GM18520 (cell line): ENCODE data around the gene PRKCG.

Experiments used
- ATAC-seq: cut with Tn5 transposase; IDR thresholded peaks from one replicate; pipeline ENCODE4 v1.9.1; 2021; ENCODE audit not compliant: unreplicated experiment

PRKCG gene

DNA sequence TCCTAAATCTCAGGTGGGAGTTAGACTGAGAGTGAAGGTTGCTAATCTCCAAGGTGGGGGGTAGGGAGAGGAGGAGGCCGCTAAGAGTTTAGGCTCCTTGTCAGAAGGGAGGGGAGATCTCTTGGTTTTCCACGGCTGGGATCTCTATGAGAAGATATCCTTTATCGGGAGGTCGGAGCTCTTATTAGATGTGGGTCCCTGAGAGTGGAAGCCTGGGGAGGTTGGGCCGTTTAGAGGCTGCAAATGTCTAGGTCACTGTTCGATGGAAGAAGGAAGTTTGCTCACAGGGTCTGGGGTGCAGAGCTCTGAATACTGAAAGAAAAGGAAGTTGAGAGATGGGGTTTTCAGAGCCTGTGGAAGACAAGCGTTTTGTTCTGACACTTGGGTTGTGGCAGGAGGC, 10.5 kb upstream of the PRKCG start:
- no peak for ATAC-seq

DNA sequence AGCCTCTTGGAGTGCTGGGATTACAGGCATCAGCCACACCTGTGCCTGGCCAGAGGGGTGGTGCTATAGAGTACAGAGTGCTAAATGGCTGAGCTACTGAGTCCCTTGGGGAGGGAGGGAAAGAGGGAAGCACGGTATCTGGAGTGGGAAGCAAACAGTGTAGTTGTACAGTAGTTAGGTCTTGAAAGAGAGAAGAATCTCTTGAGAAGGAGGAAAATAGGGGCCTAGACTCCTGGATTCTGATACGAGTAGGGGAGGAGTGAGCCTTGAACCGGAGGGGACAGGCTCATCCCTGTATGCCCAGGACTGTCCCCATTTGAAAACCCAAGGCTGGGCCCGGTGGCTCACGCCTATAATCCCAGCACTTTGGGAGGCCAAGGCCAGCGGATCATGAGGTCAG, 9.2 kb upstream of the PRKCG start:
- ATAC-seq = no peak

DNA sequence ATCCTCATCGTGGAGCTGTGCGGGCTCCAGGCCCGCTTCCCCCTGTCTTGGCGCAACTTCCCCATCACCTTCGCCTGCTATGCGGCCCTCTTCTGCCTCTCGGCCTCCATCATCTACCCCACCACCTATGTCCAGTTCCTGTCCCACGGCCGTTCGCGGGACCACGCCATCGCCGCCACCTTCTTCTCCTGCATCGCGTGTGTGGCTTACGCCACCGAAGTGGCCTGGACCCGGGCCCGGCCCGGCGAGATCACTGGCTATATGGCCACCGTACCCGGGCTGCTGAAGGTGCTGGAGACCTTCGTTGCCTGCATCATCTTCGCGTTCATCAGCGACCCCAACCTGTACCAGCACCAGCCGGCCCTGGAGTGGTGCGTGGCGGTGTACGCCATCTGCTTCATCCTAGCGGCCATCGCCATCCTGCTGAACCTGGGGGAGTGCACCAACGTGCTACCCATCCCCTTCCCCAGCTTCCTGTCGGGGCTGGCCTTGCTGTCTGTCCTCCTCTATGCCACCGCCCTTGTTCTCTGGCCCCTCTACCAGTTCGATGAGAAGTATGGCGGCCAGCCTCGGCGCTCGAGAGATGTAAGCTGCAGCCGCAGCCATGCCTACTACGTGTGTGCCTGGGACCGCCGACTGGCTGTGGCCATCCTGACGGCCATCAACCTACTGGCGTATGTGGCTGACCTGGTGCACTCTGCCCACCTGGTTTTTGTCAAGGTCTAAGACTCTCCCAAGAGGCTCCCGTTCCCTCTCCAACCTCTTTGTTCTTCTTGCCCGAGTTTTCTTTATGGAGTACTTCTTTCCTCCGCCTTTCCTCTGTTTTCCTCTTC, 8.0 kb upstream of the PRKCG start:
- no peak for ATAC-seq

DNA sequence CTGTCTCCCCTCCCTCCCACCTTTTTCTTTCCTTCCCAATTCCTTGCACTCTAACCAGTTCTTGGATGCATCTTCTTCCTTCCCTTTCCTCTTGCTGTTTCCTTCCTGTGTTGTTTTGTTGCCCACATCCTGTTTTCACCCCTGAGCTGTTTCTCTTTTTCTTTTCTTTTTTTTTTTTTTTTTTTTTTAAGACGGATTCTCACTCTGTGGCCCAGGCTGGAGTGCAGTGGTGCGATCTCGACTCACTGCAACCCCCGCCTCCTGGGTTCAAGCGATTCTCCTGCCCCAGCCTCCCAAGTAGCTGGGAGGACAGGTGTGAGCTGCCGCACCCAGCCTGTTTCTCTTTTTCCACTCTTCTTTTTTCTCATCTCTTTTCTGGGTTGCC, 7.4 kb upstream of the PRKCG start:
- no peak for ATAC-seq

DNA sequence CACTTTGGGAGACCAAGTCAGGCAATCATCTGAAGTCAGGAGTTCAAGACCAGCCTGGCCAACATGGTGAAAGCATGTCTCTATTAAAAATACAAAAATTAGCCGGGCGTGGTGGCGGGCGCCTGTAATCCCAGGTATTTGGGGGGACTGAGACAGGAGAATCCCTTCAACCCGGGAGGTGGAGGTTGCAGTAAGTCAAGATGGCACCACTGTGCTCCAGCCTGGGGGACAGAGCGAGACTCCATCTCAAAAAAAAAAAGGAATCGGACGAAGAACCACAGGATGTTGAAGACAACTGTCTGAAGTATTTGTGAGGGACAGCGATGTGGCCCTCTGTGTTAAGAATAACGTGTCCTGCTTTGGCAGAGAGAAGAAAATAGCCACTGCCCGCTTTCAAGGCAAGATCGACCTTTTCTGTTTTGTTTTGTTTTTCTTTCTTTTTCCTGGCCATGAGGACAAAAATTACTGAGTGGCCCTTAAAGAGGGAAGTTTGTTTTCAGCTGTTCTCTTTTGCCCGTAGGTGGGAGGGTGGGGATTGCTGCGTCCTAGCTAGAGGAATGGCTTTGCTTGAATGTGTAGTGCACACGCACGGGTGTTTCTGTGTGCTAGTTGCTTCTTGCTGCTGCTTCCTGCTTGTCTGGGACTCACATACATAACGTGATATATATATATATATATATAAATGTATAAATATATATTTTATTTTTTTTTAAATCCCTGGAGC, 6.2 kb upstream of the PRKCG start:
- no peak for ATAC-seq

DNA sequence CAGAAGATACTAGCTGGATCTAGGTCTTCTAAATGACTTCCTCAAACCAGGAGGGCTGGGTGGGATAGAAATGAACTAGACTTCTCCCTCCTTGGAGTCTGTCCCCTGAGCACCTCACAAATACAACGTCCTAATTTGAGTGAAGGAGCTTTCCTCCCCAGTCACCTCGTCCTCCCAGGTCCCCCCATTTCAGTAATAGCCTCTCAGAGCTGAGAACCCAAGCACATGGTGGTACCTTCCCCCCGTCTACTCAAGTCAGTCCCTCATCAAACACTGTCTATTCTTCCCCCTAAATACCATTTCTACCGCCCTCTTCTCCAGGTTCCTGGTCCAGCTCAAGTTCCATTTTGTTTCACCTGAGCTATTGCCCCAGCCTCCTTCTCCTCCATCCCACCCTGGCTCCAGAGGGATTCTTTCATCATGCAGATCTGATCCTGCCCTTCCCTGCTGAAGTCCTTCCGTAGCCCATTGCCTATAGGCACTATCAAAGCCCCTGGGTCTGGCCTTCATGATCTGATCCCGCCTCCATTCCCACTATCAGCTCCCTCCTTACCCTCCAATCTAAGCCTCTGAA, 5.3 kb upstream of the PRKCG start:
- no peak for ATAC-seq

DNA sequence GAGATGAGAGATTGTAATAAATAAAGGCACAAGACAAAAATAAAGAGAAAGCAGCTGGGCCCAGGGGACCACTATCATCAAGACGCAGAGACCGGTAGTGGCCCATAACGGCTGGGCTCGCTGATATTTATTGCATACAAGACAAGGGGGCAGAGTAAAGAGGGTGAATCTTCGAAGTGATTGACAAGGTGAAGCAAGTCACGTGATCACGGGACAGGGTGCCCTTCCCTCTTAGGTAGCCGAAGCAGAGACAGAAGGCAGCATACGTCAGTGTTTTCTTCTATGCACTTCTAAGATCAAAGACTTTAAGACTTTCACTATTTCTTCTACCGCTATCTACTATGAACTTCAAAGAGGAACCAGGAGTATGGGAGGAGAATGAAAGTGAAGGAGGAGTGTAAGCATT, 4.6 kb upstream of the PRKCG start:
- no peak for ATAC-seq

DNA sequence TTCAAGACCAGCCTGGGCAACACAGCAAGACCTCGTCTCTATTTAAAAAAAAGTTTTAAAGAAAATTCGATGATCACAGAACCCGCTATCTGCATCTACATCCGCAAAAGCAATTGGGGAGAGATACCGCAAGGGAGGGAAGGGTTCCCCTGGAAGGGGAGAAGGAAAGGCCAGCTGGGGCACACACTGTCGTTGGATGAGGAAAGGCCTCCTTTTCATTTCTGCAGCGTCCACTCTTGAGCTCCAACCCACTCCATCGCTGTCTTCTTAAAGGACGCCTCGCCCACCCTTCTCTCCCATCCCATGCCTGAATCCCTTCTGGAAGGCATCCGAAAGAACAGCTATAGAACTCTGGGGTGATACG, 3.2 kb upstream of the PRKCG start:
- ATAC-seq = no peak

DNA sequence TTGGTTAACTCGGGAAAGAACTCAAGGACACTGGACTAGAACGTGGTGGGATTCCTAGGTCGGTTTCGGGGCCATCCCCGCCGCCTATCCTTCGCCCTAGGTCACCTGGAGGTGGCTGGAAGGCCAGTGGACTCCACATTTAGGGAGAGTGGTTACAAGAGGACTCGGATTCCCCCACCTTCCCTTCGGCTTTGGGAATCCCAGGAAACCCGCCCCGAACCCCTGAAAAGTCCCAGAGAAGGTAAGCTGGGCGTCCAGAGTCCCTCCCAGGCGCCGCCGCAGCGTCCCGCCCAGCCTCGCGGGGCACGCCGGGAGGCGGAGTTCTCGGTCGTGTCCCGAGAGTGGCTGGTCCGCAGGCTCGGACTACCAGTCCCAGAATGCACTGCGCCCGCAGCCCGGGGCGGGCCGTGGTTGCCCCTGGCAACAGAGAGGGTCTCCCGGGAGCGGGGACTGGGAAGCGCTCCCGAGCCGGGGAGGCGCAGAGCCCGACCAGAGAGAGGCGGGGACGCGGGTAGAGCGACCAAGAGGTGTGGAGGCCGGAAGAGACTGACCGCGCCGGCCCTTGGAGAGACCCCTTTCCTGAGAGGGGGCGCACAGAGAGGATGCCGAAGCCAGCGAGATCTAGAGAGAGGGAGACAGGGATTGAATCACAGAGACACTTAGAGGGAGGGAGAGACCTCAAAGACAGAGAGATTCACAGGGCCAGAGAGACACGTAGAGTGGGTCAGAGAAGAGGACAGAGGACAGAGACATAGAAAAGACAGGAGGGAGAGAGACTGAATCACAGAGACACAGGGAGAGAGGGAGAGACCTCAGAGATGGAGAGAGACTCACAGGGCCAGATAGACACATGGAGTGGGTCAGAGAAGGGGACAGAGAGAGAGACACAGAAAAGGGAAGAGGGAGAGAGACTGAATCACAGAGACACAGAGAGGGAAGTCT, 2.6 kb upstream of the PRKCG start:
- peak; percentile 80 for ATAC-seq

DNA sequence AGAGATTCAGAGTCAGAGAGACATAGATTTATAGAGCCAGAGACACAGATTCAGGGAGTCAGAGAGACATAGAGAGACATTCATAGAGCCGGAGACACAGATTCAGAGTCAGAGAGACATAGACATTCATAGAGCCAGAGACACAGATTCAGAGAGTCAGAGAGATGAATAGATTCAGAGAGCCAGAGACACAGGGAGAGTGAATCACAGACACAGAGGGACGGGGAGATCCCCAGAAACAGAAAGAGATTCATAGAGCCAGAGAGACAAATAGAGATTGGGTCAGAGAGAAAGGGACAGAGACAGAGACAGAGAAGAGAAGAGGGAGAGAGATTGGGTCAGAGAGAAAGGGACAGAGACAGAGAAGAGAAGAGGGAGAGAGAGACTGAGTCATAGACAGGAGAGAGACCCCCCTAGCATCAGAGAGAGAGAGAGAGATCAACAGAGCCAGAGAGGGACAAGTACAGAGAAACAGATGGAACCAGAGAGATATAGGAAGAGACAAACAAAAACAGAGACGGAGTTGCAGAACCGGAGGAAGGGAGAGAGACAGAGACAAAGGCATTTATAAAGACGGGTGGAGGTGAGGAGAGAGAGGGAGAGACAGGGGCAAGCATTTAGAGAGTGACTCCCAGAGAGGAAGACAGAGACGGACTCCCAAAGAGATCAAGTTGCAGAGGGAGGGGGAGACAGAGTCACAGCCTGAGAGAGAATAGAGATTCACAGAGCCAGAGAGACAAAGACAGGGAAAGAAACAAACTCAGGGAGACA, 1.1 kb upstream of the PRKCG start:
- no peak for ATAC-seq

DNA sequence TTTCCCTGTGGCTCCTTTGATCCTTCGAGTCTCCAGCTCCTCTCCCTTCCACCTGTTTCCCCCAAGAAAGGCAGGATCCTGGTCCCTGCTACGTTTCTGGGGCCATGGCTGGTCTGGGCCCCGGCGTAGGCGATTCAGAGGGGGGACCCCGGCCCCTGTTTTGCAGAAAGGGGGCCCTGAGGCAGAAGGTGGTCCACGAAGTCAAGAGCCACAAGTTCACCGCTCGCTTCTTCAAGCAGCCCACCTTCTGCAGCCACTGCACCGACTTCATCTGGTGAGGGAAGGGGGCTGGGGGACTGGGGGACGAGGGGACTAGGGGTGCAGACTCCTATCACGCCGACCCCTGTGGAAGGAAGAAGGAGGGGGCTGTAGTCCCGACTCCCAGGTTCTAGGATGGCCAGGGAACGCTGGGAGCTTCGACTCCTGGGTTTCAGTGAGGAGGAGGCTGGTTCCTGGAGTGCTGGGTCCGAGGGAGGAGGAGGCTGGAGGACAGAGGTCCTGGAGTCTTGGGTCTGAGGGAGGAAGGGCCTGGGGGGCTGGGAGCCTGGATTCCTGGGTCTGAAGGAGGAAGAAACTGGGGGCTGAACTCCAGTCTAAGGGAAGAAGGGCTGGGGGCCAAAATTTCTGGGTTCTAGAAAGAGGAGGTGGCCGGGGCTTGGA, 524 bp downstream of the PRKCG start:
- ATAC-seq = no peak

DNA sequence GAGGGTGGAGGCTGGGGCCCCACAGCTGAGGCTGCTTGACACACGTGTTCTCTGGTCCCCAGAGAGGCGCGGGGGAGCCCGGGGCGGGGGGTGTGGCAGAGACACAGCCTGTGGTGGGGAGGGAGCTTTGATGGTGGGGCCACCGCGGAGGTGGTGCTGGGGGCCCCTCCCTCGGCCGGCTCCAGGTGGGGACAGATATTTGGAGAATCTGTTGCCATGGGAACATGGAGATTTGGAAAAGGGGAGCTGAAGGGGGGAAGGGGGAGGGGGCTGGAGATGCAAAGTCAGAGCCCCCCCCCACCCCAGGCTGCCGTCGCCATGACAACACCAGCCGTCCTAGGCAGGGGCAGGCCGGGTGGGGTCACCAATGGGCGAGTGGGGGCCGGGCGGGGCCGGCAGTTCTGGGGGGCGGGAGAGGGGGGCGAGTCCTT, 1.2 kb downstream of the PRKCG start:
- no peak for ATAC-seq

DNA sequence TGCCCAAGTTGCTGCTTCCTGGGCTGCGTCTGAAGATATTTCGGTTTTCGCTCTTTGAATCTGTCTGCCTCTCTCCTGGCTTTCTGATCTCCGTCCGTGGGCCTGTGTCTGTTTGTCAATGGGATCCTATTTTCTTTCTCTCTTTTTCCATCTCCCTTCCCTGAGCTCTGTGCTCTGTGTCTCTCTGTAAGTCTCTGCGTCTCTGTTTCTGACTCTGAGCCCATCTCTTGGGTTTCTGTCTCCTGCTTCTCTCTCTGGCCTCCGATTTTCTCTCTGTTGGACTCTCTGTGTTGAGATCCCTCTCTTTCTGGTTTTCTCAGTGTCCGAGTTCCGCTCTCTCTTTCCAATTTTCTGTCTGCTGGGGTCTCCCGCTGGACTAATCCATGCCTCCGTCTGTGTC, 1.7 kb downstream of the PRKCG start:
- ATAC-seq = no peak

DNA sequence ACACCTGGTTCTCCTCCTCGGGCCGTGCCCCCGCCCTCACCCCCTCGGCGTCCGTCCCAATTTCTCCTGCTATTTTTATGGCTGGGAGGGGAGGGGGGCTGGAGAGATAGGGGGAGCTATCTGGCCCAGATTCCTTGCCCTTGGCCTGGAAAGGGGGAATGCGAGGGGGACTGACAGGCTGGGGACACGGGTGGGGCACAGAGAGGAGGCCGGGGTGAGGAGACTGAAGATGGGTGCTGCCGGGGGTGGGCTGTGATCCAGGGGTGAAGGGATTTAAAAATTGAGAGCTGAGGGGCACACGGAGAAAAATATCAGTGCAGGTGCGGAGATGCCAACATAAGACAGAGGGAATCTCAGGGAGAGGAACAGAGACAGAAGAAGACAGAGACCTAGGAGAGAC, 2.3 kb downstream of the PRKCG start:
- ATAC-seq = no peak

DNA sequence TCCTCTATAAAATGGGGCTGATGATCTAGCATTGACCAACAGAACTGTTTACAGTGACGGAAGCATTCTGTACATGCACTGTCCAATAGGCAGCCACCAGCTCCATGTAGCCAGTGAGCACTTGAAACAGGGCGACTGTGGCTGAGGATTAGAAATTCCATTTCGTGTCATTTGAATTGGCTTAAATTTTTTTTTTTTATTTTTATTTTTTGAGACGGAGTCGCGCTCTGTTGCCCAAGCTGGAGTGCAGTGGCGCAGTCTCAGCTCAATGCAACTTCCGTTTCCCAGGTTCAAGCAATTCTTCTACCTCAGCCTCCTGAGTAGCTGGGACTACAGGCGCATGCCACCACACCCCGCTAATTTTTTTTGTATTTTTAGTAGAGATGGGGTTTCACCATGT, 3.0 kb downstream of the PRKCG start:
- ATAC-seq = no peak

DNA sequence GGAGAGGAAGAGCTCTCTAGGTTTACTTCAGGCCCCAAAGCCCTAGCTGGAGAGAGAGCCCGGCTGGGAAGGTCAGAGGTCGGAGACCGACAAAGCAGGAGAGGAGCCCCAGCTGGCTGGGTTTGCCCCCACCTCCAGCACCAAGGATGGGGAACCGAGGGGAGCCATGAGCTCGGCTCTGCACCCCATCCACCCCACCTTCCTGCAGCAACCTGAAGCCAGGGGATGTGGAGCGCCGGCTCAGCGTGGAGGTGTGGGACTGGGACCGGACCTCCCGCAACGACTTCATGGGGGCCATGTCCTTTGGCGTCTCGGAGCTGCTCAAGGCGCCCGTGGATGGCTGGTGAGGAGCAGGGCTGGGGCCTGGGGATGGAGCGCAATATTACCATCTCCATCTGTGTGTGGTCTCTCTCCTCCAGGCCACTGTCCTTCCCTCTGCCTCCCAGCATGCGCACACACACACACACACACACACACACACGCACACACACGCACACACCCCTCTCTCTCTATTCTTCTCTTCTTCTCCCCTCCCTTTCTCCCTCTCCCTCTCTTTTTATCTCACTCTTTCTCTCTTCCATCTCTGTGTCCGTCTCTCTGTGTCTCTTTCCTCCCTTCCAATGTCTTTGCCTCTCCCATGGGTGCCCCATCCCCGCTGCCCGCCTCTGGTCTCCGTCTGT, 10.4 kb downstream of the PRKCG start:
- no peak for ATAC-seq

DNA sequence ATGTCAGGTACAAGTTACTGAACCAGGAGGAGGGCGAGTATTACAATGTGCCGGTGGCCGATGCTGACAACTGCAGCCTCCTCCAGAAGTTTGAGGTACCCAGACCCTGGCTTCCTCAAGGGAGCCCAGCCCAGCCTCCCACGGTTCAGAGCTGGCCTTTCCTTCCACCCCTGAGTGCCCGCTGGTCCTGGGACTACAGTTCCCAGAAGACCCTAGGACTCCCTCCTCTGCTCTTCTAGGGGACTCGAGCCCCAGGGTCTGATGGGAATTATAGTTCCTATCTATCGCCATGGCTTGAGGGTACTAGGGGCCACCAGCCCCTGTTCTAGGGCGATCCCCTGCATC, 11.0 kb downstream of the PRKCG start:
- no peak for ATAC-seq

DNA sequence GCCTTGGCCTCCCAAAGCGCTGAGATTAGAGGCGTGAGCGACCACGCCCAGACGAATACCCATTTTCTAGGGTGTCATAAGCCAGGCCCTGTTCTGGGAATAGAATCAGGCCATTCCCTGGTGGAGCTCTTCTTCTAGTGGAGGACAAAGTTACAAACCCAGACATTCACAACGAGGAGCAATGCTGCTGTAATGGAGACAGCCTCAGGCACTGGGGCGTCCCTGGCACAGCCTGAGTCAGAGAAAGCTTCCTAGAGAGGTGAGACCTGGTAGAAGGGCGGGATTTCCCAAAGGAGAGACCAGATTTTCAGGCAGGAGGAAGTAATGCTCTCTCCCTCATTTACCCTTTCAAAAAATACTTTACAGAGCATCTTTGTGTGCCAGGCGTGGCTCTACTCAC, 12.7 kb downstream of the PRKCG start:
- ATAC-seq = no peak

DNA sequence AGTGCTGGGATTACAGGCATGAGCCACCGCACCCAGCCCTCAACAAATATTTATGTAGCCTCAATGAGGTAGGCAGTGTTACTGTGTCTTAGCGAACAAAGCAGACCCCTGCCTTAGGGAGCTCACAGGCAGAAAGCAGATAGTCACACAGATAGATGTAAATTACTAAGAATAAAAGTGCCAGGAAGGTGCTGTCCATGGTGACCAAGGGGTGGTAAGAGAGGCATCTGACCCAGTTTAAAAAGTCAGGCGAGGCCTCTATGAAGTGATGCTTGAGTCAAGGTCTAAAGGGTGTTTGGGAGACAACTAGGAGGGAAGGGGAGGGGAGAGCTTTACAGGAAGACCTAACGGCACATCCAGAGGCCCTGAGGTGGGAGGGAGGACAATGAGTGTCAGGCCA, 14.7 kb downstream of the PRKCG start:
- ATAC-seq = no peak

DNA sequence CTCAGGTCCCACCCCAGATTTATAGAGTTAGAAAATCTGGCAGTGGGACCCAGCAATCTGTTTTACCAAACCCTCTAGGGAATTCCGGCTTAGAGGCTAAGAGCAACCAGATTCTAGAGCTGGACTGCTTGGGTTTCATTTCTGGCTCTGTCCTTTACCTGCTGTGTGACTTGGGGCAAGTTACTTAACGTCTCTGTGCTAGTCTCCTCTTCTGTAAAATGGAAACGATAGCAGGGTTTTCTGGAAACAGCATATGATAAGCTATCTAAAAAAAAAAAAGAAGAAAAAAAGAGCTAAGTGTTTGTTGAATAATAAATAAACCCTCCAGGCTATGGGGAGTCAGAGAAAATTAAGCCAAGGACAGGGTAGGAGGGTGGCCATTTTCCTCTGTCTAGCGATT, 15.5 kb downstream of the PRKCG start:
- no peak for ATAC-seq
